Endodermal cell (in vitro differentiated cells): ENCODE data around the gene AIP. TPM values are rescaled to one million over a fixed set of nuclear protein-coding genes. Genes with fewer than 3 reads are reported as not detected.

ENCODE experiments used
- DNase-seq: peaks from one replicate; pipeline ENCODE4 v3.0.0-alpha.2; 2017
- H3K27ac ChIP-seq: 2 replicates; pipeline ENCODE4 v1.5.1; 2013; ENCODE audit warnings: mild to moderate bottlenecking, low read depth, low read length, moderate library complexity
- H3K27me3 ChIP-seq: 2 replicates; pipeline ENCODE4 v1.6.1; 2013; ENCODE audit warnings: mild to moderate bottlenecking, low read length, moderate library complexity; ENCODE audit not compliant: insufficient read depth, control insufficient read depth, poor library complexity, severe bottlenecking
- H3K36me3 ChIP-seq: 2 replicates; pipeline ENCODE4 v1.7.0; 2013; ENCODE audit warnings: mild to moderate bottlenecking, low read length, moderate library complexity; ENCODE audit not compliant: control insufficient read depth, insufficient read depth
- H3K4me1 ChIP-seq: one replicate; pipeline ENCODE4 v1.7.0; 2013; ENCODE audit warnings: low read length; ENCODE audit not compliant: control insufficient read depth, insufficient read depth
- H3K4me3 ChIP-seq: 2 replicates; pipeline ENCODE4 v1.5.1; 2013; ENCODE audit warnings: mild to moderate bottlenecking, low read length, moderate library complexity
- H3K9ac ChIP-seq: 2 replicates; pipeline ENCODE4 v1.6.1; 2013; ENCODE audit warnings: mild to moderate bottlenecking, low read length, moderate library complexity; ENCODE audit not compliant: poor library complexity, severe bottlenecking; ENCODE audit errors: extremely low read depth
- H3K9me3 ChIP-seq: 2 replicates; pipeline ENCODE4 v1.6.1; 2013; ENCODE audit warnings: mild to moderate bottlenecking, low read length, moderate library complexity; ENCODE audit not compliant: control insufficient read depth
- H3K27ac Mint-ChIP-seq: 2 replicates; pipeline ENCODE4 v1.8.0; 2020; ENCODE audit warnings: mixed read lengths
- H3K27me3 Mint-ChIP-seq: 2 replicates; pipeline ENCODE4 v1.8.0; 2021; ENCODE audit warnings: mild to moderate bottlenecking, mixed read lengths; ENCODE audit not compliant: insufficient read depth
- H3K36me3 Mint-ChIP-seq: 2 replicates; pipeline ENCODE4 v1.8.0; 2020; ENCODE audit warnings: low read depth, mixed read lengths
- H3K4me1 Mint-ChIP-seq: 2 replicates; pipeline ENCODE4 v1.8.0; 2020; ENCODE audit warnings: mixed read lengths
- H3K4me3 Mint-ChIP-seq: 2 replicates; pipeline ENCODE4 v1.8.0; 2020; ENCODE audit warnings: mild to moderate bottlenecking, moderate library complexity, mixed read lengths
- H3K9me3 Mint-ChIP-seq: 2 replicates; pipeline ENCODE4 v1.8.0; 2020; ENCODE audit warnings: mild to moderate bottlenecking, mixed read lengths
- WGBS, 2 experiments: methylation state at CpG; one replicate each; pipeline versions ENCODE4 v1.1.5 to v1.1.7; 2013; ENCODE audit warnings: missing lambda C conversion rate in 2 of 2, mixed read lengths in 1 of 2; ENCODE audit not compliant: insufficient coverage in 1 of 2, insufficient read length in 1 of 2; 5-methylcytosine and 5-hydroxymethylcytosine counted together
- total RNA-seq, 2 donors: library from RNA; stranded (reverse); fragmentation: NEBNext Ultra II Directional in 1 of 2; extraction: Animal tissue kit (Norgen Biotek cat#: 25700) in 1 of 2; gene quantifications; 2 replicates in 1 of 2; 3 replicates in 1 of 2; pipeline ENCODE4 v1.2.1, GENCODE V29; 2021
- TF ChIP-seq, protein P1 (sequence below): fragments of 200-600 bp; sonication (generic); conservative IDR thresholded peaks from 2 replicates; pipeline ENCODE4 v1.5.0; 2021; ENCODE audit warnings: antibody characterized with exemption, mild to moderate bottlenecking

AIP gene
- total RNA-seq, 2 donors from 2014 or later: 27.6 to 33.8 TPM

GRCh38 chr11:67500831-67501715, 18.2 kb downstream of the AIP start:
- no peak overlapping the region for H3K4me3 Mint-ChIP-seq
- H3K36me3 ChIP-seq: peaks cover 27% of the 10 kb centered on the region
- no peaks in the 10 kb centered on the region for H3K27me3 ChIP-seq

GRCh38 chr11:67501854-67502253, 19.0 kb downstream of the AIP start:
- Mint-ChIP-seq H3K27ac (no peak overlapping the region), H3K4me1 (peaks cover 13% of the 10 kb centered on the region), H3K27me3 (peaks cover 4% of the 10 kb centered on the region), H3K4me3 (no peak overlapping the region), H3K36me3 (peaks cover 27% of the 10 kb centered on the region), H3K9me3 (no peaks in the 10 kb centered on the region)
- H3K27me3 ChIP-seq: no peaks in the 10 kb centered on the region
- peaks cover 33% of the 10 kb centered on the region for H3K36me3 ChIP-seq
- 97 to 99% methylated on average over 12 to 18 of the region's 18 CpGs for WGBS, 2 experiments
- peaks cover 11% of the 10 kb centered on the region for H3K4me1 ChIP-seq
- H3K4me3 ChIP-seq: no peak overlapping the region
- TF ChIP-seq, protein P1, sequence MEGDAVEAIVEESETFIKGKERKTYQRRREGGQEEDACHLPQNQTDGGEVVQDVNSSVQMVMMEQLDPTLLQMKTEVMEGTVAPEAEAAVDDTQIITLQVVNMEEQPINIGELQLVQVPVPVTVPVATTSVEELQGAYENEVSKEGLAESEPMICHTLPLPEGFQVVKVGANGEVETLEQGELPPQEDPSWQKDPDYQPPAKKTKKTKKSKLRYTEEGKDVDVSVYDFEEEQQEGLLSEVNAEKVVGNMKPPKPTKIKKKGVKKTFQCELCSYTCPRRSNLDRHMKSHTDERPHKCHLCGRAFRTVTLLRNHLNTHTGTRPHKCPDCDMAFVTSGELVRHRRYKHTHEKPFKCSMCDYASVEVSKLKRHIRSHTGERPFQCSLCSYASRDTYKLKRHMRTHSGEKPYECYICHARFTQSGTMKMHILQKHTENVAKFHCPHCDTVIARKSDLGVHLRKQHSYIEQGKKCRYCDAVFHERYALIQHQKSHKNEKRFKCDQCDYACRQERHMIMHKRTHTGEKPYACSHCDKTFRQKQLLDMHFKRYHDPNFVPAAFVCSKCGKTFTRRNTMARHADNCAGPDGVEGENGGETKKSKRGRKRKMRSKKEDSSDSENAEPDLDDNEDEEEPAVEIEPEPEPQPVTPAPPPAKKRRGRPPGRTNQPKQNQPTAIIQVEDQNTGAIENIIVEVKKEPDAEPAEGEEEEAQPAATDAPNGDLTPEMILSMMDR: no peak
- DNase-seq: no peak
- H3K27ac ChIP-seq: no peak overlapping the region
- no peaks in the 10 kb centered on the region for H3K9me3 ChIP-seq
- H3K9ac ChIP-seq: no peak overlapping the region

More at GRCh38 chr11:67500831-67501715, 18.2 kb downstream of the AIP start:
- WGBS, 2 experiments: 93 to 98% methylated on average over 6 to 9 of the region's 9 CpGs
- Mint-ChIP-seq H3K27me3 (peaks cover 4% of the 10 kb centered on the region), H3K9me3 (no peaks in the 10 kb centered on the region), H3K4me1 (peaks cover 5% of the 10 kb centered on the region), H3K27ac (no peak overlapping the region), H3K36me3 (peaks cover 23% of the 10 kb centered on the region)
- DNase-seq: no peak
- no peaks in the 10 kb centered on the region for H3K9me3 ChIP-seq
- no peak overlapping the region for H3K27ac ChIP-seq
- TF ChIP-seq, protein P1: no peak
- H3K4me1 ChIP-seq: peaks cover 8% of the 10 kb centered on the region
- H3K4me3 ChIP-seq: no peak overlapping the region
- H3K9ac ChIP-seq: no peak overlapping the region

DNA sequence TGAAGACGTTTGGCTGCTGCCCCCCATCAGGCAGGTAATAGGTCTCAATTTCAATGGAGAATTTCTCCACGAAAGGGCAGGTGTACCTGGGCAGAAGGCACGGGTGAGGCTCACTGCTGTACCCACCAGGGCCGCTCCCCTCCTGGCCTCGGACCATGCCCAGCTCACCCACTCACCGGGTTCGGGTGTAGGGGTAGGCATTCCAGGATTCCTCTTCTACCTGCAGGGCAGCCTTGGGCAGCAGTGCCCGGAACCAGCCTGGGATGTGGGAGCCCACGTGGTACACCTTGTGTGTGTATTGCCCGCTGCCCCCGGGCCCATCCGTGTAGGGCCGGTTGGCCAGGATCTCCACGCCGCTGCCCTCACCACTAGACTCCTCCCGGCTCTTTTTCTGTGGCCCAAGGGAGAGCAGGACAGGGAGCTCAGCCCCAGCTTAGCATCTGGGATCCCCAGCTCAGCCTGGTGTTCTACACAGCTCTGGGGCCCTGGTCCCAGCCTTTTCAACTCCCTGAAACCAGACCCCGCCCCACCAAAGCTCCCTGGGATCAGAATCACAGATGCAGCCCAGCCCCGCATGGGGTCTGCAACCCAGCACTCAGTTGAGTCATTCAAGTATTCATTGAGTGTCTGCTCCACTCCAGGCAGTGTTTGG, 19.6 kb downstream of the AIP start:
- Histone ChIP-seq H3K4me1 (peaks cover 12% of the 10 kb centered on the region), H3K36me3 (peaks cover 35% of the 10 kb centered on the region), H3K9me3 (no peaks in the 10 kb centered on the region), H3K9ac (no peak overlapping the region), H3K27me3 (no peaks in the 10 kb centered on the region), H3K27ac (no peak overlapping the region), H3K4me3 (no peak overlapping the region)
- H3K27me3 Mint-ChIP-seq: peaks cover 4% of the 10 kb centered on the region
- 94 to 100% methylated on average over 13 to 18 of the region's 18 CpGs for WGBS, 2 experiments
- no peak overlapping the region for H3K27ac Mint-ChIP-seq
- TF ChIP-seq, protein P1: no peak
- DNase-seq: no peak
- peaks cover 31% of the 10 kb centered on the region for H3K36me3 Mint-ChIP-seq
- H3K9me3 Mint-ChIP-seq: no peaks in the 10 kb centered on the region
- H3K4me1 Mint-ChIP-seq: peaks cover 18% of the 10 kb centered on the region
- H3K4me3 Mint-ChIP-seq: peak overlapping the region; percentile 85
